HEK293 (cell line): ENCODE data around the gene PHPT1.

Experiments used
- TRIM28 ChIP-seq: IDR thresholded peaks from 2 replicates; pipeline ENCODE4 v1.6.1; 2011; ENCODE audit warnings: low read length, control low read depth, borderline replicate concordance
- TF ChIP-seq, protein P1 (sequence below): fragments of 450-650 bp; formaldehyde crosslinking; IDR thresholded peaks from 2 replicates; pipeline ENCODE4 v1.5.1; 2016; ENCODE audit warnings: missing biosample characterization, missing genetic modification characterization
- TF ChIP-seq, protein P2 (sequence below): fragments of 450-650 bp; formaldehyde crosslinking; IDR thresholded peaks from 2 replicates; pipeline ENCODE4 v1.5.1; 2016; ENCODE audit warnings: missing biosample characterization, missing genetic modification characterization
- TF ChIP-seq, protein P3 (sequence below): fragments of 450-650 bp; formaldehyde crosslinking; IDR thresholded peaks from 2 replicates; pipeline ENCODE4 v1.5.1; 2016; ENCODE audit warnings: missing biosample characterization, missing genetic modification characterization
- TF ChIP-seq, protein P4 (sequence below): fragments of 450-650 bp; formaldehyde crosslinking; IDR thresholded peaks from 2 replicates; pipeline ENCODE4 v1.5.1; 2016; ENCODE audit warnings: missing biosample characterization, missing genetic modification characterization

DNA sequence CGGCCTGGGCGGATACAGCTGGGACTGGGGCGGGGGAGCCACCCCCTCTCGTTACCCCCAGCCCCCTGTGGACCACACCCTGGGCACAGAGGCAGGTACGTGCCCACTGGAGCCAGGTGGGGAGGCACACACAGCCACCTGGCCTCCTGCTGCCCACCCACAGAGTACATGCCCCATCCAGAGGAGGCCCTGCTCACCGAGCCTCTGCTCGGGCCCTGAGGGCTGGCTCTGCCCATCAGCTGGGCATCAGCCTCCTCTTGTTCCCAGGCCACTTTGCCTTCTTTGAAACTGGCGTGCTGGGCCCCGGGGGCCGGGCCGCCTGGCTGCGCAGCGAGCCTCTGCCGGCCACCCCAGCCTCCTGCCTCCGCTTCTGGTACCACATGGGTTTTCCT lies 9.2 kb downstream of the PHPT1 start:
- TF ChIP-seq, protein P1, sequence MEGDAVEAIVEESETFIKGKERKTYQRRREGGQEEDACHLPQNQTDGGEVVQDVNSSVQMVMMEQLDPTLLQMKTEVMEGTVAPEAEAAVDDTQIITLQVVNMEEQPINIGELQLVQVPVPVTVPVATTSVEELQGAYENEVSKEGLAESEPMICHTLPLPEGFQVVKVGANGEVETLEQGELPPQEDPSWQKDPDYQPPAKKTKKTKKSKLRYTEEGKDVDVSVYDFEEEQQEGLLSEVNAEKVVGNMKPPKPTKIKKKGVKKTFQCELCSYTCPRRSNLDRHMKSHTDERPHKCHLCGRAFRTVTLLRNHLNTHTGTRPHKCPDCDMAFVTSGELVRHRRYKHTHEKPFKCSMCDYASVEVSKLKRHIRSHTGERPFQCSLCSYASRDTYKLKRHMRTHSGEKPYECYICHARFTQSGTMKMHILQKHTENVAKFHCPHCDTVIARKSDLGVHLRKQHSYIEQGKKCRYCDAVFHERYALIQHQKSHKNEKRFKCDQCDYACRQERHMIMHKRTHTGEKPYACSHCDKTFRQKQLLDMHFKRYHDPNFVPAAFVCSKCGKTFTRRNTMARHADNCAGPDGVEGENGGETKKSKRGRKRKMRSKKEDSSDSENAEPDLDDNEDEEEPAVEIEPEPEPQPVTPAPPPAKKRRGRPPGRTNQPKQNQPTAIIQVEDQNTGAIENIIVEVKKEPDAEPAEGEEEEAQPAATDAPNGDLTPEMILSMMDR (tag by site-specific recombination) = no peak
- TF ChIP-seq, protein P2, sequence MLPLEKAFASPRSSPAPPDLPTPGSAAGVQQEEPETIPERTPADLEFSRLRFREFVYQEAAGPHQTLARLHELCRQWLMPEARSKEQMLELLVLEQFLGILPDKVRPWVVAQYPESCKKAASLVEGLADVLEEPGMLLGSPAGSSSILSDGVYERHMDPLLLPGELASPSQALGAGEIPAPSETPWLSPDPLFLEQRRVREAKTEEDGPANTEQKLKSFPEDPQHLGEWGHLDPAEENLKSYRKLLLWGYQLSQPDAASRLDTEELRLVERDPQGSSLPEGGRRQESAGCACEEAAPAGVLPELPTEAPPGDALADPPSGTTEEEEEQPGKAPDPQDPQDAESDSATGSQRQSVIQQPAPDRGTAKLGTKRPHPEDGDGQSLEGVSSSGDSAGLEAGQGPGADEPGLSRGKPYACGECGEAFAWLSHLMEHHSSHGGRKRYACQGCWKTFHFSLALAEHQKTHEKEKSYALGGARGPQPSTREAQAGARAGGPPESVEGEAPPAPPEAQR (tag by site-specific recombination) = no peak
- TF ChIP-seq, protein P3, sequence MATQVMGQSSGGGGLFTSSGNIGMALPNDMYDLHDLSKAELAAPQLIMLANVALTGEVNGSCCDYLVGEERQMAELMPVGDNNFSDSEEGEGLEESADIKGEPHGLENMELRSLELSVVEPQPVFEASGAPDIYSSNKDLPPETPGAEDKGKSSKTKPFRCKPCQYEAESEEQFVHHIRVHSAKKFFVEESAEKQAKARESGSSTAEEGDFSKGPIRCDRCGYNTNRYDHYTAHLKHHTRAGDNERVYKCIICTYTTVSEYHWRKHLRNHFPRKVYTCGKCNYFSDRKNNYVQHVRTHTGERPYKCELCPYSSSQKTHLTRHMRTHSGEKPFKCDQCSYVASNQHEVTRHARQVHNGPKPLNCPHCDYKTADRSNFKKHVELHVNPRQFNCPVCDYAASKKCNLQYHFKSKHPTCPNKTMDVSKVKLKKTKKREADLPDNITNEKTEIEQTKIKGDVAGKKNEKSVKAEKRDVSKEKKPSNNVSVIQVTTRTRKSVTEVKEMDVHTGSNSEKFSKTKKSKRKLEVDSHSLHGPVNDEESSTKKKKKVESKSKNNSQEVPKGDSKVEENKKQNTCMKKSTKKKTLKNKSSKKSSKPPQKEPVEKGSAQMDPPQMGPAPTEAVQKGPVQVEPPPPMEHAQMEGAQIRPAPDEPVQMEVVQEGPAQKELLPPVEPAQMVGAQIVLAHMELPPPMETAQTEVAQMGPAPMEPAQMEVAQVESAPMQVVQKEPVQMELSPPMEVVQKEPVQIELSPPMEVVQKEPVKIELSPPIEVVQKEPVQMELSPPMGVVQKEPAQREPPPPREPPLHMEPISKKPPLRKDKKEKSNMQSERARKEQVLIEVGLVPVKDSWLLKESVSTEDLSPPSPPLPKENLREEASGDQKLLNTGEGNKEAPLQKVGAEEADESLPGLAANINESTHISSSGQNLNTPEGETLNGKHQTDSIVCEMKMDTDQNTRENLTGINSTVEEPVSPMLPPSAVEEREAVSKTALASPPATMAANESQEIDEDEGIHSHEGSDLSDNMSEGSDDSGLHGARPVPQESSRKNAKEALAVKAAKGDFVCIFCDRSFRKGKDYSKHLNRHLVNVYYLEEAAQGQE (tag by site-specific recombination) = no peak
- TF ChIP-seq, protein P4, sequence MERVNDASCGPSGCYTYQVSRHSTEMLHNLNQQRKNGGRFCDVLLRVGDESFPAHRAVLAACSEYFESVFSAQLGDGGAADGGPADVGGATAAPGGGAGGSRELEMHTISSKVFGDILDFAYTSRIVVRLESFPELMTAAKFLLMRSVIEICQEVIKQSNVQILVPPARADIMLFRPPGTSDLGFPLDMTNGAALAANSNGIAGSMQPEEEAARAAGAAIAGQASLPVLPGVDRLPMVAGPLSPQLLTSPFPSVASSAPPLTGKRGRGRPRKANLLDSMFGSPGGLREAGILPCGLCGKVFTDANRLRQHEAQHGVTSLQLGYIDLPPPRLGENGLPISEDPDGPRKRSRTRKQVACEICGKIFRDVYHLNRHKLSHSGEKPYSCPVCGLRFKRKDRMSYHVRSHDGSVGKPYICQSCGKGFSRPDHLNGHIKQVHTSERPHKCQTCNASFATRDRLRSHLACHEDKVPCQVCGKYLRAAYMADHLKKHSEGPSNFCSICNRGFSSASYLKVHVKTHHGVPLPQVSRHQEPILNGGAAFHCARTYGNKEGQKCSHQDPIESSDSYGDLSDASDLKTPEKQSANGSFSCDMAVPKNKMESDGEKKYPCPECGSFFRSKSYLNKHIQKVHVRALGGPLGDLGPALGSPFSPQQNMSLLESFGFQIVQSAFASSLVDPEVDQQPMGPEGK = no peak
- no peak for TF ChIP-seq TRIM28
